Common myeloid progenitor, CD34-positive (primary cell): ENCODE data around the gene MPRIP.

Experiments
- CTCF ChIA-PET: fragments of 350-600 bp; sonication (Branson Sonifier 250); formaldehyde crosslinking; loops from one replicate; lab custom pipeline; 2021; ENCODE audit warnings: antibody characterized with exemption; lab: Charles Lee
- POLR2A ChIA-PET: fragments of 350-600 bp; sonication (Branson Sonifier 250); formaldehyde crosslinking; loops from one replicate; lab custom pipeline; 2021; ENCODE audit warnings: antibody characterized with exemption; lab: Charles Lee
- DNase-seq, 3 donors: peaks; one replicate each; pipeline versions ENCODE4 v3.0.0 to v3.0.0-alpha.2; 2013
- H3K27ac ChIP-seq, 2 experiments: 1 replicate in 1 of 2; 2 replicates in 1 of 2; pipeline ENCODE4 v1.7.0; 2013; ENCODE audit warnings: inconsistent platforms in 2 of 2, low read length in 2 of 2, mild to moderate bottlenecking in 2 of 2, low read depth in 1 of 2, moderate library complexity in 1 of 2; ENCODE audit not compliant: severe bottlenecking in 2 of 2, insufficient read depth in 1 of 2, poor library complexity in 1 of 2
- H3K27me3 ChIP-seq, 5 experiments: replicated peaks in 2 of 5; 1 replicate in 3 of 5; 2 replicates in 2 of 5; pipeline versions ENCODE4 v1.6.1 to v1.7.0; 2013; ENCODE audit warnings: low read length in 4 of 5, mild to moderate bottlenecking in 2 of 5, moderate library complexity in 2 of 5, inconsistent platforms in 1 of 5; ENCODE audit not compliant: insufficient read depth in 5 of 5, control insufficient read depth in 4 of 5
- H3K36me3 ChIP-seq, 4 experiments: 1 replicate in 2 of 4; 2 replicates in 2 of 4; pipeline versions ENCODE4 v1.6.1 to v1.7.0; 2013; ENCODE audit warnings: low read length in 3 of 4, control low read depth in 1 of 4, mild to moderate bottlenecking in 1 of 4; ENCODE audit not compliant: control insufficient read depth in 4 of 4, insufficient read depth in 4 of 4
- H3K4me1 ChIP-seq, 4 experiments: 1 replicate in 3 of 4; 2 replicates in 1 of 4; pipeline versions ENCODE4 v1.6.1 to v1.7.1; 2013; ENCODE audit warnings: low read length in 3 of 4, mild to moderate bottlenecking in 3 of 4, control low read depth in 1 of 4, inconsistent platforms in 1 of 4, moderate library complexity in 1 of 4; ENCODE audit not compliant: control insufficient read depth in 4 of 4, insufficient read depth in 4 of 4; ENCODE audit errors: control extremely low read depth in 1 of 4
- H3K4me3 ChIP-seq, 7 experiments: 1 replicate in 4 of 7; 2 replicates in 3 of 7; pipeline versions ENCODE4 v1.5.1 to v1.7.0; 2013; ENCODE audit warnings: mild to moderate bottlenecking in 7 of 7, low read length in 6 of 7, moderate library complexity in 6 of 7, inconsistent platforms in 2 of 7, low read depth in 2 of 7, control low read depth in 1 of 7; ENCODE audit not compliant: insufficient read depth in 4 of 7, control insufficient read depth in 1 of 7; ENCODE audit errors: extremely low read depth in 1 of 7
- H3K9me3 ChIP-seq, 5 experiments: 1 replicate in 4 of 5; 2 replicates in 1 of 5; pipeline versions ENCODE4 v1.6.1 to v1.7.1; 2013; ENCODE audit warnings: low read length in 4 of 5, mild to moderate bottlenecking in 2 of 5, inconsistent platforms in 1 of 5, low read depth in 1 of 5, moderate library complexity in 1 of 5; ENCODE audit not compliant: control insufficient read depth in 4 of 5, insufficient read depth in 2 of 5; ENCODE audit errors: control extremely low read depth in 1 of 5
- WGBS: methylation state at CpG from one replicate; pipeline ENCODE4 v1.1.5; 2013; ENCODE audit not compliant: insufficient coverage; 5-methylcytosine and 5-hydroxymethylcytosine counted together

MPRIP gene

DNA sequence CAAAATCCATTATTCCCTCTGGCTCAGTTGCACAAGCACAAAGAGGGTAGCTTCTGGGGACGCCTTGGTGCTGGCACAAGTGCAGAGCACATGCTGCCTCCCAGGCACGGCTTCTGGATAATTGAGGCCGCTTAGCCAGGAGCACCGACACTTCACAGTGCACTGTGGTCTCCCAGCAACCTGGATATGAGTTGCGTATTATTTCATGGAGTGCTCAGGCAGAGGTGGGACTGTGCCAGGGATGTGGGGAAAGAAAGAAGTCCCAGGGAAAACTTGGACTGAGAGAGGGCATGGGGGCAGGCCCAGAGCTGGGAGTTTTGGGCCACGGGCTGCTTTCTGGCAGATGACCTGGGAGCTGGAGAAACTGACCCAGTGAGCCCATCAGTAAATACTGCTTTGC lies 37.5 kb downstream of the MPRIP start:
- no peak overlapping the region for H3K4me3 ChIP-seq
- no peak for DNase-seq
- no peaks in the 10 kb centered on the region for H3K9me3 ChIP-seq
- H3K4me1 ChIP-seq: peaks cover 0 to 4% (median 0%) of the 10 kb centered on the region in 4 experiments
- no peak overlapping the region for H3K27ac ChIP-seq
- no peaks in the 10 kb centered on the region for H3K27me3 ChIP-seq
- WGBS: 94% methylated on average over 6 of the region's 6 CpGs
- ChIA-PET POLR2A (interaction anchor here (0.6 kb wide), 1 partner anchor 14 kb away, joined by 3 read pairs; no protein-coding TSS in a partner anchor), CTCF (interaction anchor here (1.1 kb wide), 1 partner anchor 11 kb away, joined by 3 read pairs; no protein-coding TSS in a partner anchor)
- H3K36me3 ChIP-seq: peaks cover 16 to 65% (median 54%) of the 10 kb centered on the region in 4 experiments

DNA sequence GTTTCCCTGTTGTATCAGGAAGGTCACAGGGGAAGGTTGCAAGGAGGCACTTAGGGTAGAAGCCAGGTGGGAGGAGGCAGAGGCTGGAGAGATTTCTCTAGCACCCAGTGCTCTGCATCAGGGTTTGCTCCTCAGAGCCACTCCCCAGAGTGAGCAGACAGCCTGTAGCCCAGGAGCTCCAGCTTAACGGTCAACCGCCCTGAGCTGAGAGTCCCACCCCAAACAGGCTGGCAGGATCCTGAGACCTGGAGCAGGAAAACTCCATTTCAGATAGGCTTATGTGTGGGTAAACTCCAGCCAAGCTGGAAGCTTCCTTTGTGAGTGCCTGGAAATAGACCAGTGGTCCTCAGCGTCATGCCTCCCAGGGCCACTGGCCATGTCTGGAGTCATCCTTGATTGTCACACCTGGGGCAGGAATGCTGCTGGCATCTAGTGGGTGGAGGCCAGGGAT lies 37.9 kb downstream of the MPRIP start:
- POLR2A ChIA-PET: no interaction called here
- CTCF ChIA-PET: interaction anchor here (1.1 kb wide), 1 partner anchor 12 kb away, joined by 3 read pairs; no protein-coding TSS in a partner anchor
- peaks cover 16 to 67% (median 55%) of the 10 kb centered on the region in 4 experiments for H3K36me3 ChIP-seq
- H3K27ac ChIP-seq: no peak overlapping the region
- 100% methylated on average over 3 of the region's 3 CpGs for WGBS
- H3K4me3 ChIP-seq: no peak overlapping the region
- H3K9me3 ChIP-seq: no peaks in the 10 kb centered on the region
- no peaks in the 10 kb centered on the region for H3K27me3 ChIP-seq
- no peak for DNase-seq
- H3K4me1 ChIP-seq: peaks cover 0 to 4% (median 0%) of the 10 kb centered on the region in 4 experiments

DNA sequence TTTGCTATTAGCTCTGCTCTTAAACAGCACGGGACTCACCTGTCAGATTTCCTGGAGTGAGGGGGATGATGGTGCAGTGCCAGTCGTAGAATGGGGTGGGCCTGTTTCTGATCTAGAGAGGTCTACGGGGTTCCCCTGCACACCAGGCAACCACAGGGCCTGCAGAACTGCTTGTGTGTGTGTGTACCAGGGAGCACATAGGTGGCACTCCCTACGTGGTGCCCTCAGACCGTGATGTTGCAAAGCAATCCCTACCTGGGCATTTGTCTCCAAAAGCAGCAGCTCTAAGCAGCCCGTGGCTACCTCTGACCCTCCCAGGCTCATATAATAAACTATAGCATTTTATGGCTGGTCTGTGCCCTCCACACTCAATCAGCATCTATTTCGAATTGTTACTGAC lies 38.5 kb downstream of the MPRIP start:
- CTCF ChIA-PET: interaction anchor here (1.1 kb wide), 1 partner anchor 12 kb away, joined by 3 read pairs; no protein-coding TSS in a partner anchor

DNA sequence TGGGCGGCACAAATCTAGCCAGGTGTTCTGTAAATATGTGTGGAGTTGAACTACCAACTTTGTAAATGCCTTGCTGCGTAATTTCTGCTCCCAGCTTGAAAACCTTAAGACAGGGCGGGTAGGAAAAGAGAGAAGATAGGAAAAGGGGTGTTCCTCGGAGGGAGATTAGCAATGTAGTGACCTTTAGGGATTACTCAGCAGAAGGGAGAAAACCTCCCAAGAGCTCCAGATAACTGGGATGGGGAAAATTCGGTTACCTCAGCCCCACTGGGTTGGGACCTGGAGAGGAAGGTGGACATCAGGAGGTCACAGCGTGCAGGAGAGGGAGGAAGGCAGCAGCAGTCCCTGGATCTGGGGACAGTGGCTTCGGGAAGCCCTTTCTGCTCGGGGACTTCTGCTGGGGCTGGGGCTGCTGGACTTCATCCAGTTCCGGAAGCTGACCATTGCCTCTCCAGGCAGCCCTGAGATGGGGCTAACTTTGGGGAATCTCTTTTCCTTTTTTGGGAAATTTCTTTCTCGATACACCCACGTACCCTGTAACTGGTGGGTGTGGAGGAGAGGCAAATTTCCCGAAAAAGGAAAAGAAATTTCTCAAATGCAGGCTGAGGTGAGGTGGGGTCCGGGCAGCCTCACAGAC lies 39.2 kb downstream of the MPRIP start:
- WGBS: 96% methylated on average over 11 of the region's 13 CpGs
- Histone ChIP-seq H3K4me3 (no peak overlapping the region), H3K36me3 (peaks cover 16 to 62% (median 50%) of the 10 kb centered on the region in 4 experiments), H3K27me3 (no peaks in the 10 kb centered on the region), H3K27ac (no peak overlapping the region), H3K4me1 (peaks cover 0 to 4% (median 0%) of the 10 kb centered on the region in 4 experiments), H3K9me3 (no peaks in the 10 kb centered on the region)
- CTCF ChIA-PET: interaction anchor here (0.7 kb wide), 1 partner anchor 23 kb away, joined by 3 read pairs; no protein-coding TSS in a partner anchor
- no peak for DNase-seq
- POLR2A ChIA-PET: interaction anchor here (0.6 to 0.7 kb wide), 2 partner anchors 52 to 54 kb away, joined by 3 to 4 read pairs; no protein-coding TSS in a partner anchor

More for the DNA sequence above, 38.5 kb downstream of the MPRIP start:
- Histone ChIP-seq H3K36me3 (peaks cover 16 to 64% (median 54%) of the 10 kb centered on the region in 4 experiments), H3K9me3 (no peaks in the 10 kb centered on the region), H3K27ac (no peak overlapping the region), H3K4me1 (peaks cover 0 to 4% (median 0%) of the 10 kb centered on the region in 4 experiments), H3K27me3 (no peaks in the 10 kb centered on the region), H3K4me3 (no peak overlapping the region)
- POLR2A ChIA-PET: interaction anchor here (0.7 kb wide), 1 partner anchor 53 kb away, joined by 3 read pairs; no protein-coding TSS in a partner anchor
- no peak for DNase-seq
- WGBS: 93% methylated on average over 5 of the region's 7 CpGs

GRCh38 chr17:17082878-17083277 lies 40.6 kb downstream of the MPRIP start:
- H3K4me1 ChIP-seq: peaks cover 0 to 4% (median 0%) of the 10 kb centered on the region in 4 experiments
- no peak overlapping the region for H3K4me3 ChIP-seq
- no peaks in the 10 kb centered on the region for H3K9me3 ChIP-seq
- ChIA-PET CTCF (no interaction called here), POLR2A (no interaction called here)
- no peak for DNase-seq
- H3K27me3 ChIP-seq: no peaks in the 10 kb centered on the region
- 100% methylated on average over 3 of the region's 4 CpGs for WGBS
- H3K27ac ChIP-seq: no peak overlapping the region
- H3K36me3 ChIP-seq: peaks cover 14 to 59% (median 50%) of the 10 kb centered on the region in 4 experiments

DNA sequence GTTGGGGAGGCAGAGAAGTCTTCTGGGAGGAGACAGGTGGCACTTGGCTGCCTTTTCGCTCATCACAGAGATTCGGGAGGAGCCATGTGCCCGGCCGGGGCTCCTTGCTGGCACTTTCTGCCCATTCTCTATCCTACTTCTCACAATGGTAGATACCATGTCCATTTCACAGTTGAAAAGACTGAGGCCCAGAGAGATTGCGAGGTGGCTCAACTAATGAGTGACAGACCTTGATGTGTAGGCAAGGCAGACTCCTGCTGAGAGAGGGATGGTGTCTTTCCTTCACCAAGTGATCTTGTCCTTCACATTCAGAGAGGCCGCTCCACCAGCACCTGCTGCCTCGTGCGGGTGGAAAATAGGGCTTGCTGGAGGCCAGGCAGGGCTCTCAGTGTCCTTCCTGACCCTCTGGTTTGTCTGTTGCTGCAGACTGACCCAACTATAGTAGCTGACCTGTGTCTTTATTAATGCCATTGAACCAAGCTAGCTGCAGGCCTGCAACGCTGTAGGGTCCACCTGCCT lies 42.1 kb downstream of the MPRIP start:
- no peaks in the 10 kb centered on the region for H3K9me3 ChIP-seq
- CTCF ChIA-PET: no interaction called here
- 97% methylated on average over 8 of the region's 9 CpGs for whole genome bisulfite sequencing
- peaks cover 0 to 9% (median 5%) of the 10 kb centered on the region in 4 experiments for H3K4me1 ChIP-seq
- H3K36me3 ChIP-seq: peaks cover 8 to 55% (median 42%) of the 10 kb centered on the region in 4 experiments
- no peak overlapping the region for H3K27ac ChIP-seq
- no peak overlapping the region for H3K4me3 ChIP-seq
- H3K27me3 ChIP-seq: no peaks in the 10 kb centered on the region
- no peak for DNase-seq
- POLR2A ChIA-PET: no interaction called here

GRCh38 chr17:17084941-17085340 lies 42.7 kb downstream of the MPRIP start:
- Histone ChIP-seq H3K36me3 (peaks cover 4 to 55% (median 38%) of the 10 kb centered on the region in 4 experiments), H3K9me3 (no peaks in the 10 kb centered on the region), H3K27me3 (no peaks in the 10 kb centered on the region), H3K27ac (no peak overlapping the region), H3K4me3 (no peak overlapping the region), H3K4me1 (peaks cover 0 to 10% (median 5%) of the 10 kb centered on the region in 4 experiments)
- no peak for DNase-seq
- 98% methylated on average over 3 of the region's 6 CpGs for WGBS
- ChIA-PET CTCF (no interaction called here), POLR2A (no interaction called here)
